WI38 (cell line): Measurements from ENCODE around the gene PIGT.
"Not testable (repeated sequence)": the region's sequence is repeated elsewhere in the genome, so short reads cannot be mapped to it uniquely, and the experiment has no call there.

Experiments
- H3K4me3 ChIP-seq: 2 replicates; pipeline ENCODE4 v1.5.1; 2011; ENCODE audit warnings: low read depth, mild to moderate bottlenecking, control low read depth, low read length
- TF ChIP-seq, protein P1 (sequence below): IDR thresholded peaks from 2 replicates; pipeline ENCODE4 v1.5.1; 2012; ENCODE audit warnings: low read depth, mild to moderate bottlenecking, control low read depth, low read length

Gene PIGT

GRCh38 chr20:45465491-45466266, 49.7 kb downstream of the PIGT start:
- TF ChIP-seq, protein P1, sequence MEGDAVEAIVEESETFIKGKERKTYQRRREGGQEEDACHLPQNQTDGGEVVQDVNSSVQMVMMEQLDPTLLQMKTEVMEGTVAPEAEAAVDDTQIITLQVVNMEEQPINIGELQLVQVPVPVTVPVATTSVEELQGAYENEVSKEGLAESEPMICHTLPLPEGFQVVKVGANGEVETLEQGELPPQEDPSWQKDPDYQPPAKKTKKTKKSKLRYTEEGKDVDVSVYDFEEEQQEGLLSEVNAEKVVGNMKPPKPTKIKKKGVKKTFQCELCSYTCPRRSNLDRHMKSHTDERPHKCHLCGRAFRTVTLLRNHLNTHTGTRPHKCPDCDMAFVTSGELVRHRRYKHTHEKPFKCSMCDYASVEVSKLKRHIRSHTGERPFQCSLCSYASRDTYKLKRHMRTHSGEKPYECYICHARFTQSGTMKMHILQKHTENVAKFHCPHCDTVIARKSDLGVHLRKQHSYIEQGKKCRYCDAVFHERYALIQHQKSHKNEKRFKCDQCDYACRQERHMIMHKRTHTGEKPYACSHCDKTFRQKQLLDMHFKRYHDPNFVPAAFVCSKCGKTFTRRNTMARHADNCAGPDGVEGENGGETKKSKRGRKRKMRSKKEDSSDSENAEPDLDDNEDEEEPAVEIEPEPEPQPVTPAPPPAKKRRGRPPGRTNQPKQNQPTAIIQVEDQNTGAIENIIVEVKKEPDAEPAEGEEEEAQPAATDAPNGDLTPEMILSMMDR, result no peak
- H3K4me3 ChIP-seq, result no peak overlapping the region

DNA sequence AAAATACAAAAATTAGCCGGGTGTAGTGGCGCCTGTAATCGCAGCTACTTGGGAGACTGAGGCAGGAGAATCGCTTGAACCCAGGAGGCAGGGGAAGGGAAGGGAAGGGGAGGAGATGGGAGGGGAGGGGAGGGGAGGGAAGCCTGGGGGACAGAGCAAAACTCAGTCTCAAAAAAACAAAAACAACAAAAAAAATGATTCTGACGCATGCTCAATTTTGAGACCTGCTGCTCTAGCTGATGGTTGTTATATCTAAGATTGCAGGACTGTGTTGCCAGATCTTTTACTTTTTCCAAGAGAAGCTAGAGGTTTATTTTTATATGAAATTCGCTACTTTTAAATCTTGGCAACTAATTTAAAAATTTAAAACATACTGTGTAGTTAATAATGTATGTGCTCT, 51.2 kb downstream of the PIGT start:
- TF ChIP-seq, protein P1, result no peak
- no peak overlapping the region for H3K4me3 ChIP-seq

- TF ChIP-seq, protein P1, result no peak
- H3K4me3 ChIP-seq, result no peak overlapping the region
Measured at GRCh38 chr20:45467861-45468260, 51.9 kb downstream of the PIGT start.

- TF ChIP-seq, protein P1, result no peak
- H3K4me3 ChIP-seq, result peak within 1 kb of the TSS; percentile 34
Measured at GRCh38 chr20:45469336-45470261, 53.7 kb downstream of the PIGT start, which contains the start of gene WFDC2. WFDC2 (plus strand) TSS chr20:45469753; CDS start chr20:45469782, 29 bp downstream.

- TF ChIP-seq, protein P1, result no peak
- peak overlapping the region; percentile 34 for H3K4me3 ChIP-seq
Measured at GRCh38 chr20:45470262-45470931, 54.5 kb downstream of the PIGT start.

DNA sequence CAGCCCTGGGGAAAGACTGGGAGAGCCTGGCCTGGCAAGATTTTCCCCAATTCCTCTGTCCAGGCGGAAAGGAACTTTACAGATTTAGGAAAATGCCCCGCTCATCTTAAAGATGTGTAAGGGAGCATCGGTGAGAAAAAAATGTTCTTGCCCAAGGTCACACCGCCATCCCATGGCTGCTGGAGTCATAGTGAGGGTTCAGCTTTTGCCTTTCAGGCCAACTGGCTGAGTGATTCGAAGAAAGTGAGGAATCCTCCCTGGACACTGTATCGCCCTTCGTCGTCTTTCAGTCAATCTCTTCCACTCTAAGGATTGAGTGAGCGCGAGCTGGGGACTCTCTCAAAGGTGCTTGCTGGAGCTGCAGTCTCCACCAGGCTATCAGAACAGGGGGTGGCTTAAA, 55.0 kb downstream of the PIGT start:
- peak overlapping the region; percentile 34 for H3K4me3 ChIP-seq
- TF ChIP-seq, protein P1, result no peak

DNA sequence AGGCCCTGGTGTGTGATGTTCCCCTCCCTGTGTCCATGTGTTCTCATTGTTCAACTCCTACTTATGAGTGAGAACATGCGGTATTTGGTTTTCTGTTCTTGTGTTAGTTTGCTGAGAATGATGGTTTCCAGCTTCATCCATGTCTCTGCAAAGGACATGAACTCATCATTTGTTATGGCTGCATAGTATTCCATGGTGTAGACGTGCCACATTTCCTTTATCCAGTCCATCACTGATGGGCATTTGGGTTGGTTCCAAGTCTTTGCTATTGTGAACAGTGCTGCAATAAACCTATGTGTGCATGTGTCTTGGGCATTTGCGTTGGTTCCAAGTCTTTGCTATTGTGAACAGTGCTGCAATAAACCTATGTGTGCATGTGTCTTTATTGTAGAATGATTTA, 56.3 kb downstream of the PIGT start:
- H3K4me3 ChIP-seq, result not testable (repeated sequence)
